Medulla oblongata (tissue), 1 donor: ENCODE results near the gene BANF1.
"Not testable (repeated sequence)": the region's sequence is repeated elsewhere in the genome, so short reads cannot be mapped to it uniquely, and the experiment has no call there.

Experiments used
- DNase-seq: peaks from one replicate; pipeline ENCODE4 v3.0.0-alpha.2; 2015; ENCODE audit errors: extremely low spot score

The BANF1 gene

GRCh38 chr11:66011239-66011784 is 9.0 kb downstream of the BANF1 start:
- no peak for DNase-seq

- no peak for DNase-seq
Measured at GRCh38 chr11:66011785-66012303, 9.5 kb downstream of the BANF1 start, which contains the start of gene CST6. Gene CST6, plus strand, starts transcription at chr11:66012008. Its CDS starts 37 bp downstream, at chr11:66012045.

- no peak for DNase-seq
Measured at GRCh38 chr11:66012371-66012945, 10.2 kb downstream of the BANF1 start.

GRCh38 chr11:66012946-66013761 is 10.9 kb downstream of the BANF1 start:
- DNase-seq, result peak; percentile 8

- no peak for DNase-seq
Measured at GRCh38 chr11:66013762-66014100, 11.4 kb downstream of the BANF1 start.

GRCh38 chr11:66014804-66015453 is 12.6 kb downstream of the BANF1 start:
- DNase-seq, result no peak

GRCh38 chr11:66015454-66015881 is 13.2 kb downstream of the BANF1 start:
- DNase-seq, result no peak

- DNase-seq, result no peak
Measured at GRCh38 chr11:66015936-66016792, 13.9 kb downstream of the BANF1 start.

- DNase-seq, result no peak
Measured at GRCh38 chr11:66016793-66017177, 14.5 kb downstream of the BANF1 start.

- DNase-seq, result no peak
Measured at GRCh38 chr11:66017321-66017720, 15.0 kb downstream of the BANF1 start.

- no peak for DNase-seq
Measured at GRCh38 chr11:66020212-66020611, 17.9 kb downstream of the BANF1 start.

- no peak for DNase-seq
Measured at GRCh38 chr11:66020618-66021357, 18.5 kb downstream of the BANF1 start.

GRCh38 chr11:66022401-66023185 is 20.3 kb downstream of the BANF1 start:
- DNase-seq, result peak; percentile 64

- not testable (repeated sequence) for DNase-seq
Measured at GRCh38 chr11:66023186-66023440, 20.8 kb downstream of the BANF1 start.

GRCh38 chr11:66026017-66026529 is 23.8 kb downstream of the BANF1 start, which contains the start of gene CATSPER1:
Gene CATSPER1, minus strand, starts transcription at chr11:66026479. Its CDS starts 100 bp downstream, at chr11:66026379.
- no peak for DNase-seq

- DNase-seq, result no peak
Measured at GRCh38 chr11:66032957-66033735, 30.8 kb downstream of the BANF1 start.

- no peak for DNase-seq
Measured at GRCh38 chr11:66035653-66036333, 33.5 kb downstream of the BANF1 start.

- no peak for DNase-seq
Measured at GRCh38 chr11:66036334-66036710, 34.0 kb downstream of the BANF1 start.
